HG03521 (cell line): ENCODE data around the gene DCAF6.

Source experiments
- ATAC-seq: cut with Tn5 transposase; IDR thresholded peaks from one replicate; pipeline ENCODE4 v1.9.1; 2021; ENCODE audit warnings: mild to moderate bottlenecking, moderate library complexity; ENCODE audit not compliant: unreplicated experiment

Gene DCAF6

DNA sequence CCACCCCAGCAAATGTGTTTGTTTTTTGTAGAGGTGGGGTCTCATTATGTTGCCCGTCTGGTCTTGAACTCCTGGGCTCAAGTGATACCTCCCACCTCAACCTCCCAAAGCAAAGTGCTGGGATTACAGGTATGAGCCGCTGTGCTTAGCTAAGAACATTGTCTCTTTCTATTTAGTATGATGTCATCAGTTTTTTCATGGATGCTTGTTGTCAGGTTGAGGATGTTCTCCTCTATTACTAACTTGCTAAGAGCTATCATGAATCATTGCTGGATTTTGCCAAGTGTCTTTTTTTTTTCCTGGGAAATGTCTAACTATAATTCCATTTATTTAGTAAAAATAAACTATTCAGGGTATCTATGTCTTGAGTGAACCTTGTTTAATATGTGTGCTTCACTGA is 19.4 kb downstream of the DCAF6 start:
- ATAC-seq, result no peak

DNA sequence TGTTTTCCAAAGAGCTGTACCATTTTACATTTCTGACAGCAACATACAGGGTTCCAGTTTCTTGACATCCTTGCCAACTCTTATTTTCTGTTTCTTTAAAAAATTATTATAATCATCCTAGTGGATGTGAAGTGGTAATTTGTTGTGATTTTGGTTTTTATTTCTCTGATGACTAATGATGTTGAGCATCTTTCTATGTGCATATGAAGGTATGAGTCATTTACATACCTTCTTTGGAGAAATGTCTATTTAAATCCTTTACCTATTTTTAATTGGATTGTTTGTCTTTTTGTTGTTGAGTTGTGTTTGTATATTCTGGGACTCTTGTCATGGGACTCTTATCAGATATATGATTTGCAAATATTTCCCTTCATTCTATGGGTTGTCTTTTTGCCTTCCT is 21.2 kb downstream of the DCAF6 start:
- no peak for ATAC-seq

DNA sequence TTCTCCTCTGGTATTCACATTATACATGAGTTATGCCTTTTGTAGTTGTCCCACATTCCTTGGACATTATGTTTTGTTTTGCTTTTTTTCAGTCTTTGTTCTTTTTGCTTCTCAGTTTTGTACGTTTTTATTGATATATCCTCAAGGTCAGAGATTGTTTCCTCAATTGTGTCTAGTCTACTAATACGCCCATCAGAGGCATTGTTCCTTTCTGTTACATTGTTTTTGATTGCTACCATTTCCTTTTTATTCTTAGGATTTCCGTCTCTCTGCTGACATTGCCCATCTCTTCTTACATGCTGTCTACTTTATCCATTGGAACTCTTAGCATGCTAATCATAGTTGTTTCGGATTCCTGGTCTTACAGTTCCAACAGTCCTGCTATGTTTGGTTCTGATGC is 28.2 kb downstream of the DCAF6 start:
- no peak for ATAC-seq

DNA sequence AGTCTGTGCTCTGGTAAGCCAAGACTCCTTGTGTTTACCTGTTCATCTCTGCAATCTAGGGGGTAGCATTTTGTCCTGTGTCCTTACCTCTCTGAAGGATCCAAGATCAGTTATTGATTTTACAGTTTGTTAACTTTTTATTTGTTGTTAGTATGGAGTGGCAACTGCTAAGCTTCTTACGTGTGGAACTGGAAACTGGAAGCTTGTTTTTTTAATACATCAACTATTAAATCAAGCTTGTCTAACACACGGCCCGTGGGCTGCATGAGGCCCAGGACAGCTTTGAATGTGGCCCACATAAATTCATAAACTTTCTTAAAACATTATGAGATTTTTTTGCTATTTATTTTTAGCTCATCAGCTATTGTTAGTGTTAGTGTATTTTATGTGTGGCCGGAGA is 29.6 kb downstream of the DCAF6 start:
- ATAC-seq, result no peak

DNA sequence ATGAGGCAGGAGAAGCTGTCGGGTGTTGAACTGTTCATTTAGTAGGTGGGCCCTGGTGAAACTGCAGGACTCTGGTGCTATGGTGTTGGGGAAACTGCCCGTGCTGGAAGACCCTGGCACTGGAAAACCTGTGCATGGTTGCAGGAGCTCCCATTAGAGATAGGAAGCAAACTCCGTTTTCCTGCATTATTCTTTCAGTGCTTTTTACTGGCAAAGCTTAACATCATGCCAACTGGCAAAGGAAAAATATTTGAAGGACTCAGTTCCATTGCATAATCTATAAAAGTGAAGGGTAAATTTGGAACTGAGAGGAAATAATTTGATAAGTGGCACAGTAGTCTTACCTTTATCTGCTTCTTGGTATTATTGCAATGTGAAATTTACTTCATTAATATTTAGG is 32.1 kb downstream of the DCAF6 start:
- ATAC-seq, result no peak

DNA sequence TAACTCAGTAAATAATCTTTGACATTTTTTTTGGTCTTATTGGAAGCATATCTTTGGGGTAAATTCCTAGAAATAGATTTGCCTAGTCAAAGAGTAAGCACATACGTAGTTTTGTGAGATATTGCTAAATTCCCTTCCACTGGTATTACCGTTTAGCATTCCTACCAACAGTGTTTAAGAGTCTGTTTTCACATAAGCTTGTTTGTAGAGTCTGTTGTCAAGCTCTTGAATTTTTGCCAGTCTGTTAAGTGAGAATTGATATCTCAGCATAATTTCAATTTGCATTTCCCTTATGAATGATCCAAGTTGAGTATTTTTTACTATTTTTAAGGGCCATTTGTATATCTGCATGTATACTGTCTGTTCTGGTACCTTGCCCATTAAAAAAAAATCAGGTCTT is 37.3 kb downstream of the DCAF6 start:
- no peak for ATAC-seq

DNA sequence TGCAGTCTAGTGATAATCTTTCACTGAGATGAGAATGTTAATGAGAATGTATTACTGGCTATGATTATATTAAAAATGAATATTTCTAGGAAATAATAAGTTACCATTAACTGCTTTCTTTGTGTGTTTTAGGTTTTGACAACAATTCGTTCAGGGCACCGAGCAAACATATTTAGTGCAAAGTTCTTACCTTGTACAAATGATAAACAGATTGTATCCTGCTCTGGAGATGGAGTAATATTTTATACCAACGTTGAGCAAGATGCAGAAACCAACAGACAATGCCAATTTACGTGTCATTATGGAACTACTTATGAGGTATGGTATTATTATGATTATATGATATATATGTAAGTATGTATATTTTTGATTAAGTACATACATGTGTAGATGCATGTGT is 38.2 kb downstream of the DCAF6 start:
- ATAC-seq, result no peak

DNA sequence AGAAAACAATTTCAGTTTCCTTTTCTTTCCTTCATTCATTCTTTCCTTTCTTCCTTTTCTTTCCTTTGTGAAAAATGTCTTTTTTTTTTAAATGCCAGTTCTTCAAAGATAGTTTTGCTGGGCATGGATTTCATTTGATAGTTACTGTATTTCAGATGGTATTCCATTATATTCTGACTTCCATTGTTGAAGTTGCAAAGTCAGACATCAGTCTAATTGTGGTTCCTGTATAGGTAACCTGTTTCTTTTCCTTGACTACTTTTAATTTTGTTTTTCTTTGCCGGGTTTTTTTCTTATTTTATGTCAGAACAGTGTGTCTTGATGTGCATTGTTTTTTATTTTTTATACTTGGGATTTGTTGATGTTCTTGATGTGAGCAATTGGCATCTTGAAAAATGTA is 40.8 kb downstream of the DCAF6 start:
- ATAC-seq, result no peak

DNA sequence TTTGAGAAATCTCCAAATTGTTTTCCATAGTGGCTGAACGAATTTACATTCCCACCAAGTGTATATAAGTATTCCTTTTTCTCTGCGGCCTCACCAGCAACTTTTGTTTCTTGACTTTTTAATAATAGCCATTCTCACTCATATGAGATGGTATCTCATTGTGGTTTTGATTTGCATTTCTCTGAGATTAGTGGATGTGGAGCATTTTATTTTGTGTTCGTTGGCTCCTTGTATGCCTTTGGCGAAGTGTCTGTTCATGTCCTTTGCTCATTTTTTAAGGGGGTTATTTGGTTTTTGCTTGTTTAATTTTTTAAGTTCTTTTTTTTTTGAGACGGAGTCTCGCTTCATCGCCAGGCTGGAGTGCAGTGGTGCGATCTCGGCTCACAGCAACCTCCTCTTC is 45.5 kb downstream of the DCAF6 start:
- no peak for ATAC-seq

DNA sequence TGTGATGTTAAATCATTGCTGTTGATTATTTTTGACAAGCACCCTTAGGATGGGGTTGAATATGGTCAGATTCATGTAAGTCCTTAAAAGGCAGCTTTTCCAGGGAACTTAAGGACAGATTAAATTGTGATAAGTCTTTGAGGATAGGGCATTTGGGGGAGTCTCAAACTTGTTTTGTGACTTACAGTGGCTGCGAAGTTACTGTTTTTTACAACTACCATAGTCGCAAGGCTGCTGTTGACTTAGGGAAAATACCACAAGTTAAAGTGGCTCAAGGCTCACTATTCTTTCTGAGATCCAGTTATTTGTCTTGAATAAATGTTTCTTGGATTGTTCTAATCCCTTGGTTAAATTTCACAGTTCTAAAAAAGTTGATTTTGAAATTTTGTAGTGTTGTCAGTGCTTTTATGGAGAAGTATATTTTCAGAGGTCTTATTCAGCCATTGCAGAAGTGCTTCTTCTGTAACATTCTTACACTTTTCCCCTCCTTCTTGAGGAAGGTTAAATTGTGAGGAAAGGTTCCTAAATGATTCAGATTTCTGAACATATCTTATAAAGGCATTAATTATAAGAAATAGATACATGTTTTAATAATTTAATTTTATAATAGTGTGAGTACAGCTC is 47.4 kb downstream of the DCAF6 start:
- ATAC-seq, result no peak

DNA sequence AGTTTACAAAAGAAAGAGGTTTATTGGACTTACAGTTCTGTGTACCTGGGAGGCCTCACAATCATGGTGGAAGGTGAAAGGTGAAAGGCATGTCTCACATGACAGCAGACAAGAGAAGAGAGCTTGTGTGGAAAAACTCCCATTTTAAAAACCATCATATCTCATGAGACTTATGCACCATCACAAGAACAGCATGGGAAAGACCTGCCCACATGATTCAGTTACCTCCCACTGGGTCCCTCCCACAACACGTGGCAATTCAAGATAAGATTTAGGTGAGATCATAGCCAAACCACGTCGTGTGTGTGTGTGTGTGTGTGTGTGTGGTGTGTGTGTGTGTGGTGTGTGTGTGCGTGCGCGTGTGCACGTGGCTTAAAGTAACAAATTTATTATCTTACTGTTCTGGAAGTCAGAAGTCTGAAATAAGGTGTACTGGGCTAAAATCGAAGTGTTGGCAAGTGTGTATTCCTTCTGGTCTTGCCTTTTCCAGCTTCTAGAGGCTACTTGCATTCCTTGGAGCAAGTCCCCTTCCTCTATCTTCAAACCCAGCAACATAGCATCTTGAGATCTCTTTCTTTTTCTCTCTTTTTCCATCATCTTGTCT is 48.5 kb downstream of the DCAF6 start:
- no peak for ATAC-seq

DNA sequence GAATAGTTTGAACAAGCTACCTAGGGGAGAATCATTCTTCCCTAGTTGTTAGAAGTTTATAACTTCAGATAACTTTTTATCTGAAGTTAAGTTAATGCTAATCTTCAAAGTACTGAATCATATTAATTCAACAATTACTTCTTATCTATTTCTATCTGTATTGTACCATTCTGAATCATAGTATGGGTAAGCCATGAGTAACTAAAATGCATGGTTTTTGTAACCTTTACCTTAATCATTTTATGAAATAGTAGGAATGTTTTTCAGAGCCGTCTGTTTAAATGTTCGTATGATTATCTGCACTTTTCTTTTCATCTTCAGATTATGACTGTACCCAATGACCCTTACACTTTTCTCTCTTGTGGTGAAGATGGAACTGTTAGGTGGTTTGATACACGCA is 50.7 kb downstream of the DCAF6 start:
- ATAC-seq, result no peak

DNA sequence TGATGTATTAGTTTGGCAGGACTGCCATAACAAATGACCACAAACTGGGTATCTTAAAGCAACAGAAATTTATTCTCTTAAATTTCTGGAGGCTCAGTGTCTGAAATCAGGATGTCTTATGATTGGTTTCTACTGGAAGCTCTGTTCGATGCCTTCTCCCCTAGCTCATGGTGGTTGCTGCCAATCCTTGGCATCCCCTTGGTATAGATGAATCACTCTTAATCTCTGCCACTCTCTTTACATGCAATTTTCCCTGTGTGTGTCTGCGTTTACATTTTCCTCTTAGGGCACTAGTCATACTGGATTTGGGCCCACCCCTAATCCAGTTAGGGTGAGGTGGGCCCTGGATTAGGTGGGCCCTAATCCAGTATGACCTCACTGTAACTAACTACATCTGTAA is 55.1 kb downstream of the DCAF6 start:
- ATAC-seq, result no peak

DNA sequence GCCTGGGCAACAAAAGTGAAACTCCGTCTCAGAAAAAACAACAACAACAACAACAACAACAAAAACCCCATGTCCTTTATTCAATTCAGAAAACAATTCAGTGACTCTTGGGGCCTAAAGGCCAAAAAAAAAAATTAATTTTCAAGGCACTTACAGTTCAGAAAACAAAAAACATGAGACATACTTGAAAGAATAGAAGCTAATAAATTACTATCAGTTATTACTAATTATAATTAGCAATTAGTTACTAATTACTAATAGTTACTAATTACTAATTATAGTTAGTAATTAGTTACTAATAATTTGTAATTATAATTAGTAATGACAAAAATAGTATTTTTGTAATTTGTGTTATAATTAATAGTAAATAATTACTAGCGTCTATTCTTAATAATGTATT is 57.2 kb downstream of the DCAF6 start:
- no peak for ATAC-seq

DNA sequence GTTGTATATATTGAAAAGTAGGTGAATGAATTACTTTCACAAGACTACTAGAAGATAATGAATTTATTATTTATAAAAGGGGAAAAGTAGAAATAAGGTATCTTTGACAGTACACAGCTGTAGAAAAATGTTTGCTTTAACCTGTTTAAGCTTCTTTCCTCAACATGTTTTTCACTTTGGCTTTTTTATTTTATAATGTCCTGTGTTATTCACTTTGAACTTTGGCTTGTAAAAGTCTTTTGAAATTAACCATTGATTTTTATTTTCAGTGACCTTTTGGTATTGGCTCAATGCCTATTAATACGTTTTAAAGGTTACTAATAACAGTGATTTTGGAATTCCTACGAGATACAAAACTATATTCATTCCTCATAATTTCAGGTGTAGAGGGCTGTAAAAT is 58.1 kb downstream of the DCAF6 start:
- ATAC-seq, result no peak

DNA sequence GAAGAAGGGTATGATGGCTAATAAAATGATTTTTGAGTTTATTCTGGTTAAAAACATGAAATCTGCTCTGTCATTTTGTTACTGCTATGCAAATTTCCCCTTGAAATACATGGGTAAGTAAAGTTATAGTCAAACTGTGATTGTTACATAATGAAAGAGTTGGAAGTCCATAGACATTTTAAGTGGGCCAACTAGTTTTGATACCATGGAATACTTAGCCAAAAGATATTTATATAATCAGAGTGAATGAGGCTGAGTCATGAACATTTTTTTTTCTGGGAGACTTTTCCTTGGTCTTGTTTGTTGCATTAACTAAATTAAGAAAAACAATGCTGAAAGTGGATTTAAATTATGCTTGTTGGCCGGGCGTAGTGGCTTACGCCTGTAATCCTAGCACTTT is 58.6 kb downstream of the DCAF6 start:
- no peak for ATAC-seq

DNA sequence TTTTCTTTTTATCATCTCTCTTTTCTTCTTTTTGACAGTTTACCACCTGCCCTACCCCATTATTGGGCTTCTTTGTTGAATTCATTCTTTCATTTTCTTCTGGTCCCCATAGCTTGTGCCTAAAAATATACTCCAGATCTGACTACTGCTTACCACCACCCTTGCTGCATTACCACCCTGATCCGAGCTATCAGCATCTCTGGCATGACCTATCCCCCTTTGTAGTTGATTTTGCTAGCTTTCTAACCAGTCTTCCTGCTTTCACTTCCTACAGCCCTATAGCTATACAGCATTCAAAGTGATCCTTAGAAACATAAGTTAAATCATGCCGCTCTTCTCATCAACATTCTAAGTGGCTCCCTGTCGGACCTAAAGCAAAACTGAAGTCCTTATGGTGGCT is 59.8 kb downstream of the DCAF6 start:
- ATAC-seq, result no peak

DNA sequence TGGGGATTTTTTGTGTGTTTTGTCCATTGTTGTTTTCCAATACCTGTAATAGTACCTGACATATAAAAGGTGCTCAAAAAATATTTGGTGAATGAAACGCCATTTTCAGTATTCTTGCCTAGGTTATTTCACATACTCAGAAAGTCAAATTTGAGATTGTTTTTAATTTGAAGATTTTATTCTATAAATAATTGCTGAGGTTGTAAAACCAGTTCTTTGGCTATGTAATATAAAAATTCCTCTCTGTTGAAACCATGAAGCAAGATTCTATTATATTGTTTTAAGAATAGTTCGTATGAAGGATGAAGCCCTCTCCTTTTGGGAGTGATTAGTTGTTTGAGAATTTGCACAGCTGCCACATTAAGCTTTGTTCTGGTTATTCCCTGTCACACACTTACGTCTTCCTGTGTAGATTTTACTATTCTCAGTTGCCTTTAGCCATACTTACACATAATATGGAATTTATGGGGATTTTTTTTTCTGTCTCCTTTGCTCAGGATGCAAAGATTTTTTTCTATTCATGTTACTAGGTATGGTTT is 60.6 kb downstream of the DCAF6 start:
- ATAC-seq, result no peak

DNA sequence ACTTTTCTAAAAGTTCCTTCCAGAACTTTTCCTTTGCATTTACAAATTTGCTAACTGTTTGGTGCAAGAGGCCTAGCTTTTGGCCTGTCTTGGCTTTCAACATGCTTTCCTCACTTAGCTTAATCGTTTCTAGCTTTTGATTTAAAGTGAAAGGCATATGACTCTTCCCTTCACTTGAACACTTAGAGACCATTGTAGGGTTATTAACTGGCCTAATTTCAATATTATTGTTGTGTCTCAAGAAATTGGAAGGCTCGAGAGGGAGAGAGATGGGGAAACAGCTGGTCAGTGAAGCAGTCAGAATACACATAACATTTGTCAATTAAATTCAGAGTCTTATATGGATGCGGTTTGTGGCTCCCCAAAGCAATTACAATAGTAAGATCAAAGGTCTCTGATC is 63.4 kb downstream of the DCAF6 start:
- ATAC-seq, result no peak

DNA sequence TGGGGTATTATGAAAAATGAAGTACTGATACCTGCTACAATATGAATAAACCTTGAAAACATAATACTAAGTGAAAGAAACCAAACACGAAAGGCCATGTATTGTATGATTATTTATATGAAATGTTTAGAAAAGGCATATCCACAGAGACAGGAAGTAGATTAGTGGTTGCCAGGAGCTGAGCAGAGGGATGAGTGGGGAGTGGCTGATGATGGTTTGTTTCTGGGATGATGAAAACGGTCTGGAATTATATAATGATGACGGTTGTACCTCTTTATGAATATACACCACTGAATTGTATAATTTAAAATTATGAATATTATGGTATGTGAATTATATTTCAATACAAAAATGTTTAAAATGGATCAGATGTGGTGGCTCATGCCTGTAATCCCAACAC is 64.2 kb downstream of the DCAF6 start:
- ATAC-seq, result no peak

DNA sequence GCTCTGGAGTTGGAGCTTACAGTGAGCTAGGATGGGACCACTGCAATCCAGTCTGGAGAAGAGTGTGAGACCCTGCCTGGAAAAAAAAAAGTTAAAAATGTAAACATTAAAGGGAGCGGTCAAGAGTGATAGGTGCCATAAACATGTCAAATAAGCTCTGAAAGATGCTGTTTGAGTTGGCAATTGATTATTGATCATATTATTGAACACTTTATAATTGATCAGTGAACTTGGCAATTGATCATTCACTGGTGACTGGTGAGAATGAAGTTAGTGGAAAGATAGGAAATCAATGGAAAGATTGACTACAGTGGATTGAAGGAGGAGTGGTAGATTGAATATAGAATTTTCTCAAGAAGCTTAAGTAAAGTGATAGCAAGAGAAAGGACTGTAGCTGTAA is 64.7 kb downstream of the DCAF6 start:
- no peak for ATAC-seq

DNA sequence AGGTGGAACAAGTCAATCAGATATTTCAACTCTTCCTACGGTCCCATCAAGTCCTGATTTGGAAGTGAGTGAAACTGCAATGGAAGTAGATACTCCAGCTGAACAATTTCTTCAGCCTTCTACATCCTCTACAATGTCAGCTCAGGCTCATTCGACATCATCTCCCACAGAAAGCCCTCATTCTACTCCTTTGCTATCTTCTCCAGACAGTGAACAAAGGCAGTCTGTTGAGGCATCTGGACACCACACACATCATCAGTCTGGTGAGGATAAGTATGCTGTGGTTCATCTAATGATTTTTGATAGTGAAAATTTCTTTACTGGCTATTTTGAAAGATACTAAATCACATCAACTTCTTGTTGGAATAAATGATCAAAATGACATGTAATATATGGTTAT is 68.0 kb downstream of the DCAF6 start:
- no peak for ATAC-seq

DNA sequence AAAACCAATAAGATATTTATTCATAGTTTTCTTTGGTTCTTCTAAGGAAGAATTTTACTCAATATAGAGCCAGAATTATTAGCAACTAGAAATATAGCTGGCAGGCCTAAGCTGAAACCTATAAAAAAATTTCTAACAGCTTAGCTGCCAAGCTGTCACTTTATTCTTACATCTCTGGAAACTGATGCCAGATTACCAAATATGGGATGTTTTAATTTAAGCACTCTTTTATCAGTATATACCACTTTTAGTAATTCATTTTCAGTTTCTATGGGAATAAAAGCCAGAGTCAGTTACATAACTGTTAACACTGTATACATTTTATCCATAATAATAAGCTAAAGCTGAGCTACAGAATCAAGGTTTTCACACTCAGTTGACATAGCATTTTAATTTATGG is 69.0 kb downstream of the DCAF6 start:
- ATAC-seq, result no peak
